KBM-7 (cell line): ENCODE data around the gene LARGE1.

ENCODE experiments used
- DNase-seq: peaks from one replicate; pipeline ENCODE4 v3.0.0-alpha.2; 2015
- in situ Hi-C: fragments of 300-500 bp; cut with MboI; formaldehyde crosslinking; loops from 2 replicates; pipeline ENCODE4 v1.14.3; 2020; ENCODE audit warnings: low sequenced_read_pairs, low pct_unique_long_range_greater_than_20kb, mixed read lengths

The LARGE1 gene

DNA sequence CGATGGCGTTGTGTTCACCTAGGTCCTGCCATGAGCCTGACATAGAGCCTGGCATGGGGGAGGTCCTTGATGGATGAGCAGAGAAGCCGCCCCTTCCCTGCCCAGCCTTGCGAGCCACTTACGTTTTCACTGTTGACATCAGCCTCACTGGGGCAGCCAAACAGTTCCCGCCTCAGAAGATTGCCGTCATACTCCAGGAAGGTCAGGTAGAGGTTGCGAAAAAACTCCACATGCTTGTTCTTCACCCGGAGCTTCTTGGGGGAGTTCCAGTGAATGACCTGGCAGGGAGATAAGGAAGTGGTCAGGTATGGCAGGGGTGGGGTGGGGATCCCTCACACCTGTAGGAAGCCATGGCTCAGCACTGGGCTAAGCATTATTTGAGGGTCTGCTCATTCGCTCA lies 582.8 kb downstream of the LARGE1 start:
- in situ Hi-C loops: no loop called here

DNA sequence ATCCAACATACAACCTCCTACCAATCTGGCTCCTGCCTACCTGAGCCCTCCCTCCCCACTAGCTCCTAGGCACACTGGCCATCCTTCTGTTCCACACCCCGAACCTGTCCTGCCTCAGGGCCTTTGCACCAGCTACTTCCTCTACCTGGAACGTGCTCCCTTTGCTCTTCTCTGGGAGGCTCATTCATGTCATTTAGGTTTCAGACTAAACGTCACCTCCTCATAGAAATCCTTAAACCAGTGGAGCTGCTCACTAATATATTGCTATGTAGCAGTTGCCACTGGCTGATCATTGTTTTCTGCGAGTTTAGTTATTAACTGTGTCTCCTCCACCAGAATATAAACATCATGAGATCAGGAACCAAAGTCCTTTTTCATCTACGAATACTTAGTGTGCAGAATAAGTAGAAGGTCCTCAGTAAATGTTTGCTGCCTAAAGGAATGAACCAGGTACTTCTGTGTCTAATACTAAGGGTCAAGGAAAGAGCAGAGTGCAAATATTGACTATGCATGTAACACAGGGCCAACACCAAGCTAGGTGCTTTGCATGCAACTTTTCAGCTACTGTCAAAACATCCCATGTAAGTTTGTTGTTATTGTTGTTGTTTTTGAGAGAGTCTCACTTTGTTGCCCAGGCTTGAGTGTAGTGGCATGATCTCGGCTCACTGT lies 584.5 kb downstream of the LARGE1 start:
- in situ Hi-C loops: no loop called here
- no peak for DNase-seq

More for the DNA sequence above, 582.8 kb downstream of the LARGE1 start:
- no peak for DNase-seq

- in situ Hi-C loops: no loop called here
These were observed 587.7 kb downstream of the LARGE1 start for GRCh38 chr22:33332538-33332937.

GRCh38 chr22:33331017-33331416 lies 589.3 kb downstream of the LARGE1 start:
- in situ Hi-C loops: no loop called here

More at GRCh38 chr22:33332538-33332937, 587.7 kb downstream of the LARGE1 start:
- no peak for DNase-seq

GRCh38 chr22:33330534-33330933 lies 589.7 kb downstream of the LARGE1 start:
- in situ Hi-C loops: no loop called here
- DNase-seq: no peak

More at GRCh38 chr22:33331017-33331416, 589.3 kb downstream of the LARGE1 start:
- DNase-seq: no peak

DNA sequence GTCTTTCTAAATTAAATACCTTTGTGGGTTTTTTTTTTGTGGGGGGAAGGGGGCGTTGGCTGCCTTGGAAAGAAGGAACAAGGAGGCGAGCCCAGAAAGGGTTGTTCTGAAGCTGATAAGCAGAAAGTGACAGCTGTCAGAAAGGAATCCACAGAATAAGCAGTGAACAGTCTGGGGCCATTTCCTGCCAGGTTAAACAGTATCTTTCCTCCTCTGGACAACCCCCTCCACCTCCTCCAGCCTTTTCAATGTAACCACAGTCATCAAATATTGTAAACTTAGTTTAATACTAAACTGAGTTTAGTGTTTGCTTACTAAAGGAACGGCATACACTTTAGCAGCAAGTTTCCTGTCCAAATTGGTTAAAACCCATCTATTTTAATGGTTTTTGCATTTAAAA lies 590.9 kb downstream of the LARGE1 start:
- in situ Hi-C loops: no loop called here
- peak; percentile 0 for DNase-seq

DNA sequence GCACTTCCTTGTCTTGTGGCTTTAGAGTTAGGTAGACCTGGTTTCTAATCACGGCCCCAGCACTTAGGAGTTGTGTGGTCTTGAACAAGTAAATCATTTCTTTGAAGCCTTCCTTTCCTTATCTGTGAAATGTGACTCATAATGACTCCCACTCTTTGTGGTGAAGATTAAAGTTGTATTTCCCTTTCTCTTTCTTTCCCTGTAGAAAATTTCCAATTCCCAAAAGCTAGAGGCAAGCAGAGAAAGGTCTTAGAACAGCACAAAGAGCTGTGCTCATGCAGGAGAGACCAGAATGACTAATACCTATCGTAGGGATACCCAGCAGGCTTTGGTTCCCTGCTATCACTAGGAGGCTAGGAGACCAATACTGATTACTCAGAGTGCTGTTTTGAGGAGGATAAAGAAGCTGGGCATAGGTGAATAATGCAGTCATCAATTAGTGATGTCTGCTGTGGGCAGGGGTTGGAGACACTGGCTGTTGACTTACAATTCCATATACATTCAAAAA lies 591.4 kb downstream of the LARGE1 start:
- peak; percentile 0 for DNase-seq
- in situ Hi-C loops: no loop called here

- in situ Hi-C loops: no loop called here
- DNase-seq: no peak
These were observed 592.9 kb downstream of the LARGE1 start for GRCh38 chr22:33327348-33327860.

- DNase-seq: no peak
- in situ Hi-C loops: no loop called here
These were observed 593.6 kb downstream of the LARGE1 start for GRCh38 chr22:33326540-33327295.

GRCh38 chr22:33325232-33326004 lies 594.9 kb downstream of the LARGE1 start:
- no peak for DNase-seq
- in situ Hi-C loops: no loop called here

- in situ Hi-C loops: loop anchor here (25.0 kb wide), 1 partner anchor 788 kb away; no protein-coding TSS in a partner anchor
- no peak for DNase-seq
These were observed 596.0 kb downstream of the LARGE1 start for GRCh38 chr22:33324228-33324627.

DNA sequence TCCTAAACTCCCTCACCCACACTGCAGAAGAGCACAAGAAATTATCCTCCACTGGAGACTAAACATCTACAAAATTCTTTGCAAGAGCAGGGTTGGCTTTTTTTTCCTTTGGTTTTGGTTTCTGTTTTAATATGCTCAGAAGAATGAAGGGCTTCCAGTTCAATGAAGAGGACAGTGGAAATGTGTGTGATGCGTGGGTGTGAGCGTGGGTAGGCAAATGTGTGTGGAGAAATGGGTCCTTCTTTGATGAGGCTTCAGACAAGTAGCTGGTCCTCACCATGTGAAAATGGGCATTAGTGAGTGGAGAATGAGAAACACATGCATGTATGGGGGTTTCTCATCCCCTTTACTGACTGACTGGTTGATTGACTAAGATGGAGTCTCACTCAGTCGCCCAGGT lies 598.8 kb downstream of the LARGE1 start:
- in situ Hi-C loops: loop anchor here (25.0 kb wide), 1 partner anchor 791 kb away; no protein-coding TSS in a partner anchor
- no peak for DNase-seq

DNA sequence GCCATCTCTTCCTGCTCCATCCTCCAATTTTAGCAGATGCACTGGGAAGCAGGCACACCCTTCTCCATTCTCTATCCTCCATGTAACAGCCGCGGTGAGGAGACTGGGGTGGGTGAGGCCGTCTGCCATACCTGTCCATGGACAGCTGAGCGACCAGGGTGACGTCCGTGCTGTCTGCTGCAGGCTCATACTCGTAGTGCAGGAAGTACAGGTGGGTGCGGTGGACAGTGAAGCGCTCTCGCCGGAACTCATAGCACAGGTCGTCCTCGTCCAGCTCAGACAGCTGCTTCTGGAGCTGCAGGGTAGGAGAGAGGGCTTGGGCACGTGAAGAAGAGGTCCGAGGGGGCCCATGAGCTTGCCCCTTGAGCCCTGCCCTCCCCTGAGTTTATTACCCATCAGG lies 604.3 kb downstream of the LARGE1 start:
- in situ Hi-C loops: loop anchor here (25.0 kb wide), 1 partner anchor 796 kb away; no protein-coding TSS in a partner anchor

DNA sequence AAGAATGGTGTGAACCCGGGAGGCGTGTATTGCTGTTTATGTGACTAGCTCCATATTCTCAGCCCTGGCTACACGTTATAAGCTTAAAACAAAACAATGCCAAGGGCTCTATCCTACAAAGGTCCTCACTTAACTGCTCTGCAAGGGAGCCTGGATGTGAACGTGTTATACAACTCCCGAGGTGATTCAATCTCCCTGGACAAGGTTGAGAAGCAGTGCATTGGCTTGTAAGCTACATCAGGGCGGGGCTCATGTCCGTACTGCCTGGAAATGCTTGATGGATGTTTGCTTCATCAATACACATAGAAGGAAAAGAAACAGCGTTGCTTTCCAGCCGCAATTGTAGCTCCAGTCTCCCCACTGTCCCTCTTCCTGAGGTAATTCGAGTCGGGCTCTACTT lies 605.2 kb downstream of the LARGE1 start:
- in situ Hi-C loops: loop anchor here (25.0 kb wide), 1 partner anchor 797 kb away; no protein-coding TSS in a partner anchor
- no peak for DNase-seq

More for the DNA sequence above, 604.3 kb downstream of the LARGE1 start:
- DNase-seq: no peak

- in situ Hi-C loops: loop anchor here (25.0 kb wide), 1 partner anchor 798 kb away; no protein-coding TSS in a partner anchor
- no peak for DNase-seq
These were observed 606.0 kb downstream of the LARGE1 start for GRCh38 chr22:33314316-33314715.

DNA sequence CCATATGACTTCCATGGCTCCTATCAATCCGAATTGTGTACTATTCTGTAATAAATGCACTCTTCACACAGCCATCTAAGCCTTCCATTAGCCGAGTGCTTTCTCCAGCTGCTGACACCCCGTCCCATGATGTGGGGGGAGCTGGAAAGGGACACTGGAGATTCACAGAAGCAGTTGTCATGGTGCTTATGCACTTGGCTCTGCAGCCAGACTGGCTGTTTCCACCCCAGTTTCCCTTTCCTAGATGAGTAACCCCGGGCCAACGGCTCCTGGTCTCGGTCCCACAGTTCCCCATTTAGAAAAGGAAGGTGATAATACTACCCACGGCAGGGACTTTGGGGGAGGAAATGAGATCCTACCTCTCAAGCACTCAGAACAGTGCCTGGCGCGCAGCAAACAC lies 617.2 kb downstream of the LARGE1 start:
- DNase-seq: no peak
- in situ Hi-C loops: loop anchor here (25.0 kb wide), 1 partner anchor 809 kb away; no protein-coding TSS in a partner anchor

- in situ Hi-C loops: loop anchor here (25.0 kb wide), 1 partner anchor 810 kb away; no protein-coding TSS in a partner anchor
- no peak for DNase-seq
These were observed 617.7 kb downstream of the LARGE1 start for GRCh38 chr22:33302549-33302948.

- in situ Hi-C loops: loop anchor here (25.0 kb wide), 1 partner anchor 810 kb away; no protein-coding TSS in a partner anchor
- DNase-seq: peak; percentile 66
These were observed 618.2 kb downstream of the LARGE1 start for GRCh38 chr22:33302049-33302545.

- no peak for DNase-seq
- in situ Hi-C loops: loop anchor here (25.0 kb wide), 1 partner anchor 812 kb away; no protein-coding TSS in a partner anchor
These were observed 620.1 kb downstream of the LARGE1 start for GRCh38 chr22:33300165-33300564.
